Esophagus squamous epithelium (tissue), 5 donors: ENCODE results near the gene LRRC32. TPM values are rescaled to one million over a fixed set of nuclear protein-coding genes. Genes with fewer than 3 reads are reported as not detected.
"Not testable (repeated sequence)": the region's sequence is repeated elsewhere in the genome, so short reads cannot be mapped to it uniquely, and the experiment has no call there.

ENCODE experiments used
- DNase-seq: peaks from one replicate; lab custom pipeline; 2025; lab: John Stamatoyannopoulos, UW
- H3K27ac ChIP-seq, 4 donors: fragments of 200-600 bp; sonication (generic); one replicate each; pipeline ENCODE4 v1.5.1; 2016 to 2019; ENCODE audit warnings: mild to moderate bottlenecking in 1 of 4
- H3K27me3 ChIP-seq, 4 donors: fragments of 200-600 bp; sonication (generic); 1 replicate in 3 of 4; 2 replicates in 1 of 4; pipeline versions ENCODE4 v1.5.1 to v1.6.0; 2017 to 2021; ENCODE audit warnings: antibody characterized with exemption in 1 of 4
- H3K36me3 ChIP-seq, 3 donors: fragments of 200-600 bp; sonication (generic); one replicate each; pipeline ENCODE4 v1.5.1; 2016 to 2019
- H3K4me1 ChIP-seq, 3 donors: fragments of 200-600 bp; sonication (generic); one replicate each; pipeline ENCODE4 v1.5.1; 2017 to 2019
- H3K4me3 ChIP-seq, 4 donors: fragments of 200-600 bp; sonication (generic); 1 replicate in 3 of 4; 2 replicates in 1 of 4; pipeline ENCODE4 v1.5.1; 2016 to 2019; ENCODE audit warnings: mild to moderate bottlenecking in 2 of 4, moderate library complexity in 1 of 4
- H3K9me3 ChIP-seq, 3 donors: fragments of 200-600 bp; sonication (generic); one replicate each; pipeline ENCODE4 v1.5.1; 2016 to 2019
- CTCF ChIP-seq, 6 experiments: fragments of 450-650 bp in 4 of 6; fragments of 200-600 bp in 2 of 6; sonication (generic) in 2 of 6; IDR thresholded peaks; one replicate each; pipeline ENCODE4 v1.5.1; 2016 to 2019; ENCODE audit warnings: antibody characterized with exemption in 6 of 6, mild to moderate bottlenecking in 4 of 6, moderate library complexity in 4 of 6
- POLR2A ChIP-seq, 4 donors: fragments of 450-650 bp; IDR thresholded peaks; one replicate each; pipeline ENCODE4 v1.6.1; 2017; ENCODE audit warnings: antibody characterized with exemption in 4 of 4, mild to moderate bottlenecking in 4 of 4, moderate library complexity in 3 of 4
- WGBS, 2 donors: methylation state at CpG; one replicate each; pipeline ENCODE4 v1.1.5; 2018; 5-methylcytosine and 5-hydroxymethylcytosine counted together
- intact Hi-C: fragments of 100-400 bp; cut with DNase I; formaldehyde crosslinking; loops from one replicate; pipeline ENCODE4 v1.15.0; 2022
- total RNA-seq, 4 donors: library from RNA; depleted of rRNA; stranded (reverse); fragments of >200 nt; gene quantifications; one replicate each; pipeline ENCODE4 v1.1.0, GENCODE V29; 2016
- donor health status: DM: yes; HTN: yes; CAD: no.

LRRC32 gene
- total RNA-seq, 4 donors from 2014 or later = 3.0 to 23.4 (median 8.5) TPM

GRCh38 chr11:76609736-76610370, 60.7 kb downstream of the LRRC32 start:
- TF ChIP-seq CTCF (IDR thresholded peaks at IDR 0.05) (no peak), POLR2A (IDR thresholded peaks at IDR 0.05) (no peak)
- Histone ChIP-seq H3K9me3 (no peaks in the 10 kb centered on the region), H3K36me3 (no peaks in the 10 kb centered on the region), H3K27me3 (no peaks in the 10 kb centered on the region), H3K4me3 (no peak overlapping the region), H3K4me1 (peaks cover 2 to 37% (median 17%) of the 10 kb centered on the region in 3 donors), H3K27ac (no peak overlapping the region)
- intact Hi-C loops = no loop called here
- DNase-seq = no peak
- 65 to 70% methylated on average over 5 to 8 of the region's 8 CpGs for WGBS, 2 donors

DNA sequence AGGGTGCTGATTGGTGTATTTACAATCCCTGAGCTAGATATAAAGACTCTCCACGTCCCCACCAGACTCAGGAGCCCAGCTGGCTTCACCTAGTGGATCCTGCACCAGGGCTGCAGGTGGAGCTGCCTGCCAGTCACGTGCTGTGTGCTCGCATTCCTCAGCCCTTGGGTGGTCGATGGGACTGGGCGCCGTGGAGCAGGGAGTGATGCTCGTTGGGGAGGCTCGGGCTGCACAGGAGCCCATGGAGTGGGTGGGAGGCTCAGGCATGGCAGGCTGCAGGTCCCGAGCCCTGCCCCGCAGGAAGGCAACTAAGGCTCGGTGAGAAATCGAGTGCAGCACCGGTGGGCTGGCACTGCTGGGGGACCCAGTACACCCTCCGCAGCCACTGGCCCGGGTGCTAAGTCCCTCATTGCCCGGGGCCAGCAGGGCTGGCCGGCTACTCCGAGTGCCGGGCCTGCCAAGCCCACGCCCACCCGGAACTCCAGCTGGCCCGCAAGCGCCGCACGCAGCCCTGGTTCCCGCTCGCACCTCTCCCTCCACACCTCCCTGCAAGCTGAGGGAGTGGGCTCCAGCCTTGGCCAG, 61.6 kb downstream of the LRRC32 start:
- H3K27ac ChIP-seq, H3K9me3 ChIP-seq, intact Hi-C loops, H3K27me3 ChIP-seq, H3K36me3 ChIP-seq, H3K4me3 ChIP-seq, DNase-seq: not testable (repeated sequence)
- WGBS, 2 donors = no CpG with 5 or more reads among the region's 27 CpGs
- H3K4me1 ChIP-seq = peaks cover 5 to 37% (median 18%) of the 10 kb centered on the region in 3 donors

DNA sequence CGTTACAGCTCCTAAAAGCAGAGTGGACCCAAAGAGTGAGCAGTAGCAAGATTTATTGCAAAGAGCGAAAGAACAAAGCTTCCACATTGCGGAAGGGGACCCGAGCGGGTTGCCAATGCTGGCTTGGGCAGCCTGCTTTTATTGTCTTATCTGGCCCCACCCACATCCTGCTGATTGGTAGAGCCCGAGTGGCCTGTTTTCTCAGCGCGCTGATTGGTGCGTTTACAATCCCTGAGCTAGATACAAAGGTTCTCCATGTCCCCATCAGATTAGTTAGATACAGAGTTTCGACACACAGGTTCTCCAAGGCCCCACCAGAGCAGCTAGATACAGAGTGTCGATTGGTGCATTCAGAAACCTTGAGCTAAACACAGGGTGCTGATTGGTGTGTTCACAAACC, 62.3 kb downstream of the LRRC32 start:
- 91 to 98% methylated on average over 9 to 10 of the region's 11 CpGs for WGBS, 2 donors
- H3K27me3 ChIP-seq, H3K27ac ChIP-seq, DNase-seq, H3K4me3 ChIP-seq, H3K36me3 ChIP-seq, H3K9me3 ChIP-seq, intact Hi-C loops: not testable (repeated sequence)
- peaks cover 5 to 40% (median 24%) of the 10 kb centered on the region in 3 donors for H3K4me1 ChIP-seq

Other genes with a start within 250 kb of the LRRC32 start
- gene EMSY, start 225.7 kb downstream of the LRRC32 start, total RNA-seq = 10 to 100 TPM; 10.0 to 31.0 (median 22.3) TPM
- gene TSKU, start 112.6 kb upstream of the LRRC32 start, total RNA-seq = 10 to 100 TPM; 51.4 to 95.9 (median 88.4) TPM
- gene ACER3, start 190.2 kb upstream of the LRRC32 start, total RNA-seq = 10 to 100 TPM in 3 of 4 donors, 1 to 10 TPM in 1; 9.9 to 34.2 (median 23.3) TPM